HG02610 (cell line): ENCODE data around the gene OR2S2.
"Not testable (repeated sequence)": the region's sequence is repeated elsewhere in the genome, so short reads cannot be mapped to it uniquely, and the experiment has no call there.

ENCODE experiments used
- ATAC-seq: cut with Tn5 transposase; IDR thresholded peaks from one replicate; pipeline ENCODE4 v1.9.1; 2021; ENCODE audit warnings: mild to moderate bottlenecking, moderate library complexity; ENCODE audit not compliant: unreplicated experiment

The OR2S2 gene

GRCh38 chr9:35935261-35935660 lies 22.7 kb downstream of the OR2S2 start:
- no peak for ATAC-seq

GRCh38 chr9:35934069-35934468 lies 23.9 kb downstream of the OR2S2 start:
- not testable (repeated sequence) for ATAC-seq

- no peak for ATAC-seq
Observed at GRCh38 chr9:35933550-35934067, 24.3 kb downstream of the OR2S2 start.

- ATAC-seq: no peak
Observed at GRCh38 chr9:35932735-35933134, 25.2 kb downstream of the OR2S2 start.

- ATAC-seq: no peak
Observed at GRCh38 chr9:35930989-35931388, 27.0 kb downstream of the OR2S2 start.

GRCh38 chr9:35930521-35930920 lies 27.4 kb downstream of the OR2S2 start:
- no peak for ATAC-seq

GRCh38 chr9:35929453-35929718 lies 28.6 kb downstream of the OR2S2 start:
- no peak for ATAC-seq

- ATAC-seq: no peak
Observed at GRCh38 chr9:35928591-35929452, 29.1 kb downstream of the OR2S2 start.

GRCh38 chr9:35923927-35924763 lies 33.8 kb downstream of the OR2S2 start:
- no peak for ATAC-seq

GRCh38 chr9:35923598-35923926 lies 34.4 kb downstream of the OR2S2 start:
- no peak for ATAC-seq

GRCh38 chr9:35920051-35920620 lies 37.8 kb downstream of the OR2S2 start:
- ATAC-seq: no peak

- no peak for ATAC-seq
Observed at GRCh38 chr9:35919212-35920008, 38.5 kb downstream of the OR2S2 start.

GRCh38 chr9:35918780-35919179 lies 39.2 kb downstream of the OR2S2 start:
- ATAC-seq: no peak

- ATAC-seq: no peak
Observed at GRCh38 chr9:35917261-35917660, 40.7 kb downstream of the OR2S2 start.

- no peak for ATAC-seq
Observed at GRCh38 chr9:35915681-35916294, 42.2 kb downstream of the OR2S2 start.

GRCh38 chr9:35914301-35914807 lies 43.6 kb downstream of the OR2S2 start:
- ATAC-seq: no peak

GRCh38 chr9:35913429-35913828 lies 44.5 kb downstream of the OR2S2 start:
- not testable (repeated sequence) for ATAC-seq

- ATAC-seq: no peak
Observed at GRCh38 chr9:35912791-35913400, 45.1 kb downstream of the OR2S2 start.

GRCh38 chr9:35911690-35912089 lies 46.3 kb downstream of the OR2S2 start:
- no peak for ATAC-seq
